Brain microvascular endothelial cell (primary cell): Measurements from ENCODE around the gene TRIM71.
"Not testable (repeated sequence)": the region's sequence is repeated elsewhere in the genome, so short reads cannot be mapped to it uniquely, and the experiment has no call there.

ENCODE experiments used
- DNase-seq: peaks from one replicate; pipeline ENCODE4 v3.0.0-alpha.2; 2020
- H3K27ac ChIP-seq: fragments of 250-450 bp; sonication (Bioruptor Pico); 2 replicates; pipeline ENCODE4 v1.5.1; 2020; ENCODE audit warnings: mild to moderate bottlenecking, moderate library complexity
- H3K27me3 ChIP-seq: fragments of 250-450 bp; sonication (Bioruptor Pico); replicated peaks from 2 replicates; pipeline ENCODE4 v1.5.1; 2020; ENCODE audit warnings: mild to moderate bottlenecking
- H3K36me3 ChIP-seq: fragments of 250-450 bp; sonication (Bioruptor Pico); replicated peaks from 2 replicates; pipeline ENCODE4 v1.5.1; 2020; ENCODE audit warnings: mild to moderate bottlenecking
- H3K4me3 ChIP-seq: 2 replicates; pipeline ENCODE4 v1.5.1; 2011; ENCODE audit warnings: low read depth, mild to moderate bottlenecking, control low read depth, low read length, moderate library complexity
- in situ Hi-C: cut with HindIII; loops from 2 replicates; pipeline ENCODE4 v1.10.0; 2017; ENCODE audit warnings: low sequenced_read_pairs, low pct_ligation_motif_present
- TF ChIP-seq, protein P1 (sequence below): IDR thresholded peaks from 2 replicates; pipeline ENCODE4 v1.5.1; 2011; ENCODE audit warnings: low read depth, mild to moderate bottlenecking, moderate library complexity, low read length, control low read depth, inconsistent platforms; ENCODE audit errors: missing control alignments

The TRIM71 gene

DNA sequence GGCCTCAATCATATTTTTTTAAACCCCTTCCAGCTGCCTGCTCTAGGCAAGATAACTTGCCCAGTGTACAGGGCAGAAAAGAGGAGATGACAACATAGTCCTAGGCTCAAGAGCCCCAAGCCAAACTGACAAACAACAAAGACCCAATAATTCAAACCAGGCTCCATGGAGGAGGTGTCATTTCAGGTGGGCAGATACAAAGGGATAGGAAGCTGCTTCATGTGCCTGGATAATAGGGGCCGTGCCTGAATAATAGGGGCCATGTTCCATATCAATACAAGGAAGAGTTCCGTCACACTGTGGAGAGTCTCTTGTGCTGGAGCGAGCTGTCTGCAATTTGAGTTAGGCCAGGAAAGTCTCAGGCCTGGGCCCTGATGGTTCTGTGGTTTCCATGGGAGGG is 35.4 kb upstream of the TRIM71 start:
- no peaks in the 10 kb centered on the region for H3K36me3 ChIP-seq
- no peak overlapping the region for H3K27ac ChIP-seq
- no peak overlapping the region for H3K4me3 ChIP-seq
- DNase-seq: no peak
- in situ Hi-C loops: no loop called here
- no peaks in the 10 kb centered on the region for H3K27me3 ChIP-seq
- TF ChIP-seq, protein P1, sequence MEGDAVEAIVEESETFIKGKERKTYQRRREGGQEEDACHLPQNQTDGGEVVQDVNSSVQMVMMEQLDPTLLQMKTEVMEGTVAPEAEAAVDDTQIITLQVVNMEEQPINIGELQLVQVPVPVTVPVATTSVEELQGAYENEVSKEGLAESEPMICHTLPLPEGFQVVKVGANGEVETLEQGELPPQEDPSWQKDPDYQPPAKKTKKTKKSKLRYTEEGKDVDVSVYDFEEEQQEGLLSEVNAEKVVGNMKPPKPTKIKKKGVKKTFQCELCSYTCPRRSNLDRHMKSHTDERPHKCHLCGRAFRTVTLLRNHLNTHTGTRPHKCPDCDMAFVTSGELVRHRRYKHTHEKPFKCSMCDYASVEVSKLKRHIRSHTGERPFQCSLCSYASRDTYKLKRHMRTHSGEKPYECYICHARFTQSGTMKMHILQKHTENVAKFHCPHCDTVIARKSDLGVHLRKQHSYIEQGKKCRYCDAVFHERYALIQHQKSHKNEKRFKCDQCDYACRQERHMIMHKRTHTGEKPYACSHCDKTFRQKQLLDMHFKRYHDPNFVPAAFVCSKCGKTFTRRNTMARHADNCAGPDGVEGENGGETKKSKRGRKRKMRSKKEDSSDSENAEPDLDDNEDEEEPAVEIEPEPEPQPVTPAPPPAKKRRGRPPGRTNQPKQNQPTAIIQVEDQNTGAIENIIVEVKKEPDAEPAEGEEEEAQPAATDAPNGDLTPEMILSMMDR: no peak

GRCh38 chr3:32791833-32792232 is 26.0 kb upstream of the TRIM71 start:
- no peak overlapping the region for H3K27ac ChIP-seq
- TF ChIP-seq, protein P1: no peak
- no peaks in the 10 kb centered on the region for H3K27me3 ChIP-seq
- DNase-seq: no peak
- in situ Hi-C loops: no loop called here
- H3K4me3 ChIP-seq: no peak overlapping the region
- H3K36me3 ChIP-seq: no peaks in the 10 kb centered on the region

DNA sequence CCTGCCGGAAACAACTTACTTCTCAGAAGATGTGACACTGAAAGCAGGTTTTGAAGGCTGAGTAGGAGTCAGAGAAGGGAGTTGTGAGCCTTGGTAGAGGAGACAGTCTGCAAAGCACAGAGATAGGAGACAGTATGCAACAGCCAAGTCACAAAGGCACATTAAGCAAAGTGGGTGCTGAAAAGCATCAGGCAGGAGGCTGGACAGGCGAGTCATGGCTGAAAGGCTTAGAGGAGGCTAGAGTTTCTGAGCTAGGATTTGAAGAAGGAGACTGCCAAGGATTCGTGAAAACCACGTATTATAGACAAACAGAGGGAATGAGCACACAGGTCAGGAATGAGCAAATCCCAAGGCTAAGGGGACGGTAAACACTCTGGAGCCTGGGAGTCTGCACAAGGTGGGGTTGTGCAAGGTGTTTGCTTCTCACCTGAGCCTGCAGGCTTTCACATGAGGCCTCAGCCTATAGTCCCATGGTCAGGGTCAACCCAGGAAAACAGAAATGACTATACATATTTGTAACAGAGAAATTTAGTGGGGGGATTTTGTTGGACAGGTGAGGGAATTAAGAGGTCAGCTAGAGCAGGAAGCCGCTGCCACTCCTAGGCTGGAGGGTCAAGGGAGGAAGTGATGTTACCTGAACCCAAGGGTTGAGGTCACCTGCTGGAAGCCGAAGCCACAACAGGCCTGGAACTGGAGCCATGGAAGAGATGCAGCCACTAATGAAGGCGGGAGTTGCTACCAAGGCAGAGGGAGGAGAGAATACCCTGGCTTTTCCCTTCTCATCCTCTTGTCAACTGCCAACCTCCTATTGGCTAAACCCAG is 23.1 kb upstream of the TRIM71 start:
- in situ Hi-C loops: no loop called here
- H3K27me3 ChIP-seq: no peaks in the 10 kb centered on the region
- H3K36me3 ChIP-seq: no peaks in the 10 kb centered on the region
- H3K27ac ChIP-seq: no peak overlapping the region
- DNase-seq: peak; percentile 5
- no peak overlapping the region for H3K4me3 ChIP-seq
- TF ChIP-seq, protein P1: no peak

- H3K4me3 ChIP-seq, H3K36me3 ChIP-seq, DNase-seq, in situ Hi-C loops, H3K27ac ChIP-seq, H3K27me3 ChIP-seq: not testable (repeated sequence)
These were observed 21.3 kb upstream of the TRIM71 start for GRCh38 chr3:32796384-32796950.

DNA sequence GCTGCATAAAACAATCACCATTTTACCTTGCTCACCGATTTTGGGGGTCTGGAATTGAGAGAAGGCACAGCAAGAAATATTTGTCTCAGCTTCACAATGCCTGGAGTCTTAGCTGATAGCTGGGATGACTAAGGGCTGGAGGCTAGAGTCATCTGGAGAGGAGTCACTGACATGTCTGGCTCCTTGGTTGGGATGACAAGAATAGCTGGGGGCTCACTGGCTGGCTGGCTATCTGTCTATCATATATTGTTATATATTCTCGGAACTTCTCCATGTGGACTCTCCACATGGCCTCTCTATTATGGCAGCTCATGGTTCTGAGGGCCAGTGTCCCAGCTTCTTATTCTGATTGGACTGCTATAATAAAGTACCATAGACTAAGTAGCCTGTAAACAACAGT is 20.0 kb upstream of the TRIM71 start:
- in situ Hi-C loops: no loop called here
- Histone ChIP-seq H3K27me3 (no peaks in the 10 kb centered on the region), H3K36me3 (no peaks in the 10 kb centered on the region), H3K4me3 (no peak overlapping the region), H3K27ac (no peak overlapping the region)
- peak; percentile 22 for DNase-seq
- TF ChIP-seq, protein P1: no peak

DNA sequence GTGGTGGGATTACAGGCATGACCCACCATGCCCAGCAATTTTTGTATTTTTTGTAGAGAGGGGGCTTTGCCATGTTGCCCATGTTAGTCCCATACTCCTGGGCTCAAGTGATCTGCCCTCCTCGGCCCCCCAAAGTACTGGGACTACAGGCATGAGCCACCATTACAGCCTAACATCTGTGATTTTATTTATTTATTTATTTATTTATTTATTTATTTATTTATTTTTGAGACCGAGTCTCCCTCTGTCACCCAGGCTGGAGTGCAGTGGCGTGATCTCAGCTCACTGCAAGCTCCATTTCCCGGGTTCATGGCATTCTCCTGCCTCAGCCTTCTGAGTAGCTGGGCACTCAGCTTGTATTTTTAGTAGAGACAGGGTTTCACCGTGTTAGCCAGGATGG is 16.4 kb upstream of the TRIM71 start:
- H3K4me3 ChIP-seq, in situ Hi-C loops, H3K36me3 ChIP-seq, H3K27ac ChIP-seq, DNase-seq, H3K27me3 ChIP-seq: not testable (repeated sequence)
